Ovary (tissue), 3 donors: Measurements from ENCODE around the gene GANAB.

Experiments
- CTCF ChIP-seq, 3 donors: fragments of 450-650 bp in 2 of 3; fragments of 200-600 bp in 1 of 3; IDR thresholded peaks; one replicate each; pipeline versions ENCODE4 v1.5.1 to v1.8.0; 2016 to 2022; ENCODE audit warnings: antibody characterized with exemption in 3 of 3, mild to moderate bottlenecking in 1 of 3
- EP300 ChIP-seq: sonication (generic); formaldehyde crosslinking; IDR thresholded peaks from one replicate; pipeline ENCODE4 v1.6.1; 2017; ENCODE audit warnings: antibody characterized with exemption
- POLR2A ChIP-seq: fragments of 450-650 bp; IDR thresholded peaks from one replicate; pipeline ENCODE4 v1.6.1; 2017; ENCODE audit warnings: antibody characterized with exemption, mild to moderate bottlenecking, moderate library complexity
- donor health status: DM: no; HTN: no; CAD: no.

DNA sequence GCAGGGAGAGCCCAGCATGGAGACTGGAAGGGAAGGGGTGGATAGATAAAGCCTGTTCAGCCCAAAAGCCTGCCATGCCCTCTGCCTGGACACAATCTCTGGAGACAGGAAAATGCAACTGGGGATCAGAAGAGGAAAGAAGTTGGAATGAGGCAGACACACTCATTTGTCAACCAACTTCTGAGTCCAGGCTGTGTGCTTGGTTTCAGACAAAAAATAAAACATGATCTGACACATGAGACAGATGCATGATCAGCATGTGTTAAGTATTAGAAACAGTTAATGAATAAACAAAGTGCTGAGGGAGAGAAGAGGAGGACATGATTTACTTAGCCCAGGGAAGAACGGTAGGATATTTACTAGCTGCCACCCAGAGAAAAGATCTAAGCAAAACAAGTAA lies 42.1 kb upstream of the GANAB start:
- no peak for TF ChIP-seq CTCF (IDR thresholded peaks at IDR 0.05)
- TF ChIP-seq POLR2A, result no peak
- no peak for TF ChIP-seq EP300
